SK-N-SH treated with all-trans-retinoic acid at 6 μM for 48 hours (cell line): ENCODE measurements around the gene RTL9.
A peak's percentile ranks its signal among the peaks of the same experiment; 100 is the strongest.

Experiments
- ATAC-seq: fragments of 200-7000 bp; cut with Tn5 transposase; 3 replicates; pipeline ENCODE4 v1.9.1; 2020; ENCODE audit warnings: mild to moderate bottlenecking, moderate library complexity
- ARNTL ChIP-seq: fragments of 450-650 bp; formaldehyde crosslinking; IDR thresholded peaks from 2 replicates; pipeline ENCODE4 v1.5.0; 2020; ENCODE audit warnings: low read depth, mild to moderate bottlenecking, moderate library complexity, borderline replicate concordance
- BACH2 ChIP-seq: fragments of 250-450 bp; sonication (Bioruptor Pico); IDR thresholded peaks from 2 replicates; pipeline ENCODE4 v1.9.0; 2021; ENCODE audit warnings: mild to moderate bottlenecking, borderline replicate concordance
- CREB5 ChIP-seq: fragments of 250-450 bp; sonication (Bioruptor Pico); IDR thresholded peaks from 2 replicates; pipeline ENCODE4 v1.5.1; 2020; ENCODE audit warnings: low read depth, mild to moderate bottlenecking, moderate library complexity
- CSDC2 ChIP-seq: fragments of 250-450 bp; sonication (Bioruptor Pico); IDR thresholded peaks from 2 replicates; pipeline ENCODE4 v1.5.0; 2020; ENCODE audit warnings: mild to moderate bottlenecking, moderate library complexity
- CSRNP3 ChIP-seq: fragments of 250-450 bp; sonication (Bioruptor Pico); IDR thresholded peaks from 2 replicates; pipeline ENCODE4 v1.5.1; 2021; ENCODE audit warnings: mild to moderate bottlenecking, moderate library complexity
- ESRRG ChIP-seq: fragments of 250-450 bp; sonication (Bioruptor Pico); IDR thresholded peaks from 2 replicates; pipeline ENCODE4 v1.6.1; 2021; ENCODE audit warnings: mild to moderate bottlenecking
- GLIS3 ChIP-seq: fragments of 250-450 bp; sonication (Bioruptor Pico); IDR thresholded peaks from 2 replicates; pipeline ENCODE4 v1.5.0; 2020; ENCODE audit warnings: mild to moderate bottlenecking, moderate library complexity
- OSR1 ChIP-seq: fragments of 250-450 bp; sonication (Bioruptor Pico); IDR thresholded peaks from 2 replicates; pipeline ENCODE4 v1.8.0; 2022; ENCODE audit warnings: moderate library complexity, mild to moderate bottlenecking, inconsistent platforms
- PATZ1 ChIP-seq: fragments of 250-450 bp; sonication (Bioruptor Pico); IDR thresholded peaks from 2 replicates; pipeline ENCODE4 v1.8.0; 2020; ENCODE audit warnings: mild to moderate bottlenecking, moderate library complexity, borderline replicate concordance
- POU6F1 ChIP-seq: fragments of 250-450 bp; sonication (Bioruptor Pico); IDR thresholded peaks from 2 replicates; pipeline ENCODE4 v1.8.0; 2021; ENCODE audit warnings: low read depth, mild to moderate bottlenecking, moderate library complexity, borderline replicate concordance
- PPARA ChIP-seq: fragments of 250-450 bp; sonication (Bioruptor Pico); IDR thresholded peaks from 2 replicates; pipeline ENCODE4 v1.5.0; 2020; ENCODE audit warnings: mild to moderate bottlenecking, borderline replicate concordance
- RARB ChIP-seq: fragments of 250-450 bp; sonication (Bioruptor Pico); IDR thresholded peaks from 2 replicates; pipeline ENCODE4 v1.8.0; 2021; ENCODE audit warnings: mild to moderate bottlenecking, moderate library complexity
- SNAI2 ChIP-seq: fragments of 250-450 bp; sonication (Bioruptor Pico); IDR thresholded peaks from 2 replicates; pipeline ENCODE4 v1.5.0; 2020; ENCODE audit warnings: mild to moderate bottlenecking, moderate library complexity
- TSHZ2 ChIP-seq: fragments of 250-450 bp; sonication (Bioruptor Pico); IDR thresholded peaks from 2 replicates; pipeline ENCODE4 v1.5.0; 2020; ENCODE audit warnings: mild to moderate bottlenecking, moderate library complexity
- ZC3H10 ChIP-seq: fragments of 250-450 bp; sonication (Bioruptor Pico); IDR thresholded peaks from 2 replicates; pipeline ENCODE4 v1.5.1; 2021; ENCODE audit warnings: mild to moderate bottlenecking, moderate library complexity
- ZFP30 ChIP-seq: fragments of 450-650 bp; formaldehyde crosslinking; IDR thresholded peaks from 2 replicates; pipeline ENCODE4 v1.5.0; 2022; ENCODE audit warnings: mild to moderate bottlenecking, moderate library complexity
- ZNF565 ChIP-seq: fragments of 450-650 bp; formaldehyde crosslinking; conservative IDR thresholded peaks from 2 replicates; pipeline ENCODE4 v1.5.0; 2020; ENCODE audit warnings: low read depth, mild to moderate bottlenecking, moderate library complexity
- ZNF70 ChIP-seq: fragments of 450-650 bp; formaldehyde crosslinking; IDR thresholded peaks from 2 replicates; pipeline ENCODE4 v1.5.0; 2020; ENCODE audit warnings: mild to moderate bottlenecking, moderate library complexity
- ZNF8 ChIP-seq: fragments of 450-650 bp; formaldehyde crosslinking; IDR thresholded peaks from 2 replicates; pipeline ENCODE4 v1.5.0; 2020; ENCODE audit warnings: mild to moderate bottlenecking, moderate library complexity

Gene RTL9

GRCh38 chrX:110399966-110400365 is 41.3 kb downstream of the RTL9 start:
- TF ChIP-seq ZC3H10, result no peak
- ATAC-seq, result no peak

- TF ChIP-seq CREB5 (CRISPR knock-in tag) (no peak), POU6F1 (CRISPR knock-in tag) (no peak), OSR1 (CRISPR knock-in tag) (no peak), ESRRG (CRISPR knock-in tag) (no peak), ZNF8 (CRISPR knock-in tag) (no peak), CSDC2 (CRISPR knock-in tag) (no peak), ZNF70 (CRISPR knock-in tag) (no peak), ZFP30 (CRISPR knock-in tag) (no peak), GLIS3 (no peak), BACH2 (CRISPR knock-in tag) (no peak), TSHZ2 (CRISPR knock-in tag) (no peak), ZC3H10 (no peak)
- ATAC-seq, result no peak; the same call in 2 of the 3 replicates
Measured at GRCh38 chrX:110401135-110401534, 42.5 kb downstream of the RTL9 start.

- TF ChIP-seq CSRNP3 (CRISPR knock-in tag), result no peak
- no peak for TF ChIP-seq ZNF70 (CRISPR knock-in tag)
- no peak for TF ChIP-seq ZNF565 (CRISPR knock-in tag)
- no peak for TF ChIP-seq RARB (CRISPR knock-in tag)
- no peak for TF ChIP-seq CREB5 (CRISPR knock-in tag)
- TF ChIP-seq TSHZ2 (CRISPR knock-in tag), result no peak
- TF ChIP-seq ESRRG (CRISPR knock-in tag), result no peak
- TF ChIP-seq OSR1 (CRISPR knock-in tag), result no peak
- ATAC-seq, result peak; percentile 61
Measured at GRCh38 chrX:110402091-110402849, 43.6 kb downstream of the RTL9 start.

- ATAC-seq, result no peak
- TF ChIP-seq ZFP30 (CRISPR knock-in tag) (no peak), CSDC2 (CRISPR knock-in tag) (no peak), BACH2 (CRISPR knock-in tag) (no peak), PATZ1 (no peak), SNAI2 (CRISPR knock-in tag) (no peak), PPARA (CRISPR knock-in tag) (no peak), ZNF8 (CRISPR knock-in tag) (no peak), ARNTL (CRISPR knock-in tag) (no peak), GLIS3 (no peak), CSRNP3 (CRISPR knock-in tag) (no peak), OSR1 (CRISPR knock-in tag) (no peak), ZC3H10 (no peak)
Measured at GRCh38 chrX:110402850-110403221, 44.2 kb downstream of the RTL9 start.
